GM19043 (cell line): ENCODE data around the gene TMEM255B.

Experiments used
- ATAC-seq: cut with Tn5 transposase; IDR thresholded peaks from one replicate; pipeline ENCODE4 v1.9.1; 2021; ENCODE audit warnings: low read depth; ENCODE audit not compliant: unreplicated experiment

The TMEM255B gene

GRCh38 chr13:113765564-113765910 lies 6.5 kb downstream of the TMEM255B start:
- ATAC-seq = no peak

- no peak for ATAC-seq
These were observed 7.2 kb downstream of the TMEM255B start for GRCh38 chr13:113766035-113766800.

- no peak for ATAC-seq
These were observed 8.3 kb downstream of the TMEM255B start for GRCh38 chr13:113767366-113767765.

GRCh38 chr13:113768018-113768905 lies 9.2 kb downstream of the TMEM255B start:
- ATAC-seq = no peak

- ATAC-seq = no peak
These were observed 10.1 kb downstream of the TMEM255B start for GRCh38 chr13:113769106-113769505.

GRCh38 chr13:113769881-113770280 lies 10.9 kb downstream of the TMEM255B start:
- no peak for ATAC-seq

- no peak for ATAC-seq
These were observed 11.4 kb downstream of the TMEM255B start for GRCh38 chr13:113770441-113770840.

- no peak for ATAC-seq
These were observed 11.9 kb downstream of the TMEM255B start for GRCh38 chr13:113770937-113771336.

- ATAC-seq = no peak
These were observed 12.8 kb downstream of the TMEM255B start for GRCh38 chr13:113771709-113772331.

GRCh38 chr13:113774177-113775107 lies 15.4 kb downstream of the TMEM255B start:
- ATAC-seq = no peak

GRCh38 chr13:113775451-113776145 lies 16.6 kb downstream of the TMEM255B start:
- no peak for ATAC-seq

GRCh38 chr13:113776231-113777125 lies 17.5 kb downstream of the TMEM255B start:
- ATAC-seq = no peak

GRCh38 chr13:113777311-113778260 lies 18.6 kb downstream of the TMEM255B start:
- ATAC-seq = no peak

GRCh38 chr13:113781571-113781970 lies 22.5 kb downstream of the TMEM255B start:
- no peak for ATAC-seq

- no peak for ATAC-seq
These were observed 23.4 kb downstream of the TMEM255B start for GRCh38 chr13:113782472-113782871.

GRCh38 chr13:113783200-113783881 lies 24.3 kb downstream of the TMEM255B start:
- no peak for ATAC-seq
